AG04450 (cell line): ENCODE data around the gene KRABD2.

ENCODE experiments used
- CTCF ChIA-PET: fragments of 300-600, 350-600 bp; formaldehyde crosslinking; extraction: SDS; loops from one replicate; lab custom pipeline; 2022; ENCODE audit warnings: antibody characterized with exemption, inconsistent platforms; lab: Charles Lee
- POLR2A ChIA-PET: fragments of 350-600 bp; formaldehyde crosslinking; extraction: SDS; loops from one replicate; lab custom pipeline; 2021; ENCODE audit warnings: antibody characterized with exemption, inconsistent platforms; lab: Yijun Ruan, JAX
- DNase-seq: peaks from one replicate; pipeline ENCODE4 v3.0.0-alpha.2; 2011; ENCODE audit warnings: low read depth, low spot score
- H3K27ac ChIP-seq: one replicate; pipeline ENCODE4 v1.5.1; 2012; ENCODE audit warnings: low read depth, low read length, control low read depth
- H3K27me3 ChIP-seq: one replicate; pipeline ENCODE4 v1.6.0; 2012; ENCODE audit warnings: low read length; ENCODE audit not compliant: control insufficient read depth, insufficient read depth
- H3K4me3 ChIP-seq: 2 replicates; pipeline ENCODE4 v1.5.1; 2011; ENCODE audit warnings: mild to moderate bottlenecking, low read depth, low read length, control low read depth
- H3K9me3 ChIP-seq: 2 replicates; pipeline ENCODE4 v1.5.1; 2012; ENCODE audit warnings: low read length; ENCODE audit not compliant: control insufficient read depth, insufficient read depth
- CTCF ChIP-seq: IDR thresholded peaks from 2 replicates; pipeline ENCODE4 v1.5.1; 2011; ENCODE audit warnings: low read depth, low read length, control low read depth, inconsistent platforms

KRABD2 gene

DNA sequence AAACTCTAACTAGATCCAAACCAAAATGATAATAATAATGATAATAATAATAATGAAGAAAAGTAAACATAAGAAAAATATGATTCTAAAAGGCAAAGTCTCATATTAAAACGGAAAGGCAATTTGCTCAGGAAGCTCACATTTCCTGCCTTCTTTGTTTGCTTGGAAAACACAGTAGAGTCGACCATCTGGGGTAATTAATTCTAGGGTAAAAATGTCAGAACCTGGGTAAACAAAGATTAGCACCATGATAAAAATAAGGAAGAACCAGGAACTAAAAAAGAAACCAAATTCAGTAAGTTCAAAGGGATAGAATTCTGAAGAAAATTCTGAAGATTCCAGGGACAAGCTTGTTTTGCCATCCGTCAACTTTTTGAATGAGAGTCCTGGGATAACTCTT lies 16.2 kb downstream of the KRABD2 start:
- DNase-seq = no peak
- H3K27me3 ChIP-seq = no peaks in the 10 kb centered on the region
- ChIA-PET POLR2A (interaction anchor here (0.6 to 1.0 kb wide), 2 partner anchors 10 to 16 kb away, joined by 3 to 4 read pairs; partner anchors contain the start of gene KRABD2), CTCF (interaction anchor here (1.1 to 1.2 kb wide), 2 partner anchors 34 to 241 kb away, joined by 3 to 4 read pairs; no protein-coding TSS in a partner anchor)
- H3K4me3 ChIP-seq = no peak overlapping the region
- no peak for TF ChIP-seq CTCF
- no peak overlapping the region for H3K27ac ChIP-seq
- H3K9me3 ChIP-seq = no peaks in the 10 kb centered on the region

- Histone ChIP-seq H3K27me3 (no peaks in the 10 kb centered on the region), H3K9me3 (no peaks in the 10 kb centered on the region), H3K27ac (no peak overlapping the region), H3K4me3 (no peak overlapping the region)
- TF ChIP-seq CTCF = no peak
- peak; percentile 81 for DNase-seq
- ChIA-PET POLR2A (interaction anchor here (1.0 kb wide), 1 partner anchor 17 kb away, joined by 3 read pairs; the partner anchor contains the start of gene KRABD2), CTCF (interaction anchor here (1.1 to 1.2 kb wide), 2 partner anchors 33 to 241 kb away, joined by 3 to 4 read pairs; no protein-coding TSS in a partner anchor)
These were observed 16.7 kb downstream of the KRABD2 start for GRCh38 chr17:8359769-8360168.

- ChIA-PET CTCF (no interaction called here), POLR2A (interaction anchor here (0.5 to 1.2 kb wide), 2 partner anchors 19 to 32 kb away, joined by 3 read pairs; no protein-coding TSS in a partner anchor)
- Histone ChIP-seq H3K9me3 (no peaks in the 10 kb centered on the region), H3K4me3 (no peak overlapping the region), H3K27me3 (no peaks in the 10 kb centered on the region), H3K27ac (no peak overlapping the region)
- TF ChIP-seq CTCF = no peak
- DNase-seq = no peak
These were observed 18.6 kb downstream of the KRABD2 start for GRCh38 chr17:8357910-8358309.

DNA sequence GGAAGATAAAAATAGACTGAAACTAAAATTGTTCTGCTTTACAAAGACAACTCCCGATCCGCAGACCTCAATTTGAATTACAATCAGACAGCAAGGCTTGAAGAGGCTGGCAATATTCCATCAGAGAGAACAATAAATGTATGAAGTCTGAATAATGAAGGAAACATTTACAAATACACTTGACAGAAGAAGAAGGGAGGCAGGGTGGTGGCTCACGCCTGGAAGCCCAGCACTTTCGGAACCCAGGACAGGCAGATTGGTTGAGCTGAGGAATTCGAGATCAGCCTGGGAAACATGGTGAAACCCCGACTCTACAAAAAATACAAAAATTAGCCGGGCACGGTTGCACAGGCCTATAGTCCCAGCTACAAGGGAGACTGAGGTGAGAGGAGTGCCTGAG lies 22.3 kb downstream of the KRABD2 start:
- POLR2A ChIA-PET = interaction anchor here (0.8 kb wide), 1 partner anchor 42 kb away, joined by 3 read pairs; no protein-coding TSS in a partner anchor
- no peak for TF ChIP-seq CTCF
- CTCF ChIA-PET = no interaction called here

DNA sequence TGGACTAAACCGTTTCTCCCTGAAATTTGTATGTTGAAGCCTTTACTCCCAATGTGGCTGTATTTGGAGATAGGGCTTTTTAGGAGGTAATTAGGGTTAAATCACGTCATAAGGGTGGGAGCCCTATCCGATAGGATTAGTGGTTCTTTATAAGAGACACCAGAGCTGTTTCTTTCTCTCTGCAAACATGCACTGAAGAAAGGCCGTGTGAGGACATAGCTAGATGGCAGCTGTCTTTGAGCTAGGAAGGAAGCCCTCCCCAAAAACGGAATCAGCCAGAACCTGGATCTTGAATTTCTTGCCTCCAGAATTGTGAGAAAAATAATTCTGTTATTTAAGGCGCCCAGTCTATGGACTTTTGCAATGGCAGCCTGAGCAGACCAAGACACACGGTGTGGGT lies 22.8 kb downstream of the KRABD2 start:
- TF ChIP-seq CTCF = no peak
- ChIA-PET CTCF (no interaction called here), POLR2A (interaction anchor here (0.8 kb wide), 1 partner anchor 42 kb away, joined by 3 read pairs; no protein-coding TSS in a partner anchor)
- Histone ChIP-seq H3K27ac (no peak overlapping the region), H3K27me3 (no peaks in the 10 kb centered on the region), H3K4me3 (no peak overlapping the region), H3K9me3 (no peaks in the 10 kb centered on the region)
- no peak for DNase-seq

More for the DNA sequence above, 22.3 kb downstream of the KRABD2 start:
- no peak overlapping the region for H3K4me3 ChIP-seq
- no peaks in the 10 kb centered on the region for H3K9me3 ChIP-seq
- DNase-seq = no peak
- no peak overlapping the region for H3K27ac ChIP-seq
- no peaks in the 10 kb centered on the region for H3K27me3 ChIP-seq
